Loucy (cell line): ENCODE measurements around the gene STRN4.

ENCODE experiments used
- EZH2phosphoT487 ChIP-seq: fragments of 200-600 bp; IDR thresholded peaks from 2 replicates; pipeline ENCODE4 v1.6.1; 2018; ENCODE audit warnings: antibody characterized with exemption, mild to moderate bottlenecking, moderate library complexity, borderline replicate concordance
- TF ChIP-seq, protein P1 (sequence below): fragments of 200-600 bp; sonication (generic); conservative IDR thresholded peaks from 2 replicates; pipeline ENCODE4 v1.5.1; 2014; ENCODE audit warnings: mild to moderate bottlenecking, antibody characterized with exemption, low read length

DNA sequence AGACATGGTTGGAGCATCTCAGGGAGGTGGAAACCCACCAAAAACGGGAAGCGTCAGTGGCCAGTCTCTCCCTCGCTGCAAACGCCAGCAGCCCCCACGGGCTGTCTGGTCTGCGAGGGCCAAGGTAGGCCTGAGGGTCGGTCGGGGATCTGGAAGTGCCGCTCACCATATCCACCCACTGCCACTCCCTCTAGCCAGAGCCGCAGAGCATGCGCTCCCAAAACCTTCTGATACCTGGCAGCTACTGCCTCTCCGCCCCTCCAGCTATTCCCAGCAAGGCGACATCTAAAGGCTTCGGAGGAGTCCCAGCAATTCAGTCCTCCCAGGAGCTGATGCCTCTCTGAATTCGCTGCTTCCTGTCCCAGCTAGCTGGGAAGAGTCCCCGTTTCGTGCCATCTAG lies 4.8 kb downstream of the STRN4 start:
- TF ChIP-seq, protein P1, sequence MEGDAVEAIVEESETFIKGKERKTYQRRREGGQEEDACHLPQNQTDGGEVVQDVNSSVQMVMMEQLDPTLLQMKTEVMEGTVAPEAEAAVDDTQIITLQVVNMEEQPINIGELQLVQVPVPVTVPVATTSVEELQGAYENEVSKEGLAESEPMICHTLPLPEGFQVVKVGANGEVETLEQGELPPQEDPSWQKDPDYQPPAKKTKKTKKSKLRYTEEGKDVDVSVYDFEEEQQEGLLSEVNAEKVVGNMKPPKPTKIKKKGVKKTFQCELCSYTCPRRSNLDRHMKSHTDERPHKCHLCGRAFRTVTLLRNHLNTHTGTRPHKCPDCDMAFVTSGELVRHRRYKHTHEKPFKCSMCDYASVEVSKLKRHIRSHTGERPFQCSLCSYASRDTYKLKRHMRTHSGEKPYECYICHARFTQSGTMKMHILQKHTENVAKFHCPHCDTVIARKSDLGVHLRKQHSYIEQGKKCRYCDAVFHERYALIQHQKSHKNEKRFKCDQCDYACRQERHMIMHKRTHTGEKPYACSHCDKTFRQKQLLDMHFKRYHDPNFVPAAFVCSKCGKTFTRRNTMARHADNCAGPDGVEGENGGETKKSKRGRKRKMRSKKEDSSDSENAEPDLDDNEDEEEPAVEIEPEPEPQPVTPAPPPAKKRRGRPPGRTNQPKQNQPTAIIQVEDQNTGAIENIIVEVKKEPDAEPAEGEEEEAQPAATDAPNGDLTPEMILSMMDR: no peak
- no peak for TF ChIP-seq EZH2phosphoT487
